Vagina (tissue), 2 donors: Measurements from ENCODE around the gene TMEM98.

Experiments
- CTCF ChIP-seq, 3 experiments: fragments of 450-650 bp in 2 of 3; fragments of 200-600 bp in 1 of 3; sonication (generic) in 1 of 3; IDR thresholded peaks; one replicate each; pipeline ENCODE4 v1.5.1; 2017 to 2019; ENCODE audit warnings: antibody characterized with exemption in 3 of 3, mild to moderate bottlenecking in 2 of 3, moderate library complexity in 2 of 3
- POLR2AphosphoS5 ChIP-seq, 2 donors: sonication (generic); formaldehyde crosslinking; IDR thresholded peaks; one replicate each; pipeline ENCODE4 v1.9.0; 2017; ENCODE audit warnings: antibody characterized with exemption in 2 of 2, mild to moderate bottlenecking in 2 of 2, low read depth in 1 of 2; ENCODE audit not compliant: insufficient read depth in 1 of 2

GRCh38 chr17:32914181-32914580 lies 13.8 kb upstream of the TMEM98 start:
- TF ChIP-seq CTCF (IDR thresholded peaks at IDR 0.05) (no peak), POLR2AphosphoS5 (IDR thresholded peaks at IDR 0.05; ENCODE audit: insufficient read depth in 1 of 2, low read depth in 1 of 2) (no peak)
